Occipital lobe (tissue), 2 donors: ENCODE measurements around the gene SRL. TPM values are rescaled to one million over a fixed set of nuclear protein-coding genes. Genes with fewer than 3 reads are reported as not detected.

ENCODE experiments used
- DNase-seq: peaks from one replicate; lab custom pipeline; 2025; lab: John Stamatoyannopoulos, UW
- total RNA-seq: library from RNA; depleted of rRNA; stranded (reverse); fragments of >200 nt; gene quantifications from one replicate; pipeline ENCODE4 v1.2.3, GENCODE V29; 2014

Gene SRL
- total RNA-seq, result 0.16 TPM

GRCh38 chr16:4241928-4242283, at the start of gene SRL:
TSS of gene SRL (minus strand) at chr16:4242080. CDS start at chr16:4242067, 13 bp downstream.
- DNase-seq, result no peak

DNA sequence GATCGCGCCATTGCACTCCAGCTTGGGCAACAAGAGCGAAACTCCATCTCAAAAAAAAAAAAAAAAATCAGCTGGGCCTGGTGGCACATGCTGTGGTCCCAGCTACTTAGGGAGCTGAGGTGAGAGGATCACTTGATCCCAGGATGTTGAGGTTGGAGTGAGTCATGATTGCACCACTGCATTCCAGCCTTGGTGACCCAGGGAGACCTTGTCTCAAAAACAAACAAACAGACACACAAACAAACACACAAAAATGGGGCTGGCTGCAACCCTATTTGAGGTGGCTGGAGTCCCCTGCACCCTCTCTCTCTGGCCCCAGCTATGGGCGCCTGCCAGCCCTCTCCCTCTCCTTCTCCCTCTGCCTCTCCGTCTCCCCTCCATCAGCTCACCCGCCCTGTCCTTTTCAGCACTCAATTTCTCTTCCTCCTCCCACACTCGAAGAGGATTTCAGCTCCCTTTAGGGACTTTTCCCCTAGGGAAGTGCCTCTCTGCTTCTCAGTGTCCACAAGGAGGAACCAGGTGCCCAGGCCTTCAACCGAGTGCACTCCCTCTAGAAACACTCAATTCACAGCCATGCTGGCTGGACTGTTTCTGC, 48.5 kb upstream of the SRL start:
- DNase-seq, result no peak

DNA sequence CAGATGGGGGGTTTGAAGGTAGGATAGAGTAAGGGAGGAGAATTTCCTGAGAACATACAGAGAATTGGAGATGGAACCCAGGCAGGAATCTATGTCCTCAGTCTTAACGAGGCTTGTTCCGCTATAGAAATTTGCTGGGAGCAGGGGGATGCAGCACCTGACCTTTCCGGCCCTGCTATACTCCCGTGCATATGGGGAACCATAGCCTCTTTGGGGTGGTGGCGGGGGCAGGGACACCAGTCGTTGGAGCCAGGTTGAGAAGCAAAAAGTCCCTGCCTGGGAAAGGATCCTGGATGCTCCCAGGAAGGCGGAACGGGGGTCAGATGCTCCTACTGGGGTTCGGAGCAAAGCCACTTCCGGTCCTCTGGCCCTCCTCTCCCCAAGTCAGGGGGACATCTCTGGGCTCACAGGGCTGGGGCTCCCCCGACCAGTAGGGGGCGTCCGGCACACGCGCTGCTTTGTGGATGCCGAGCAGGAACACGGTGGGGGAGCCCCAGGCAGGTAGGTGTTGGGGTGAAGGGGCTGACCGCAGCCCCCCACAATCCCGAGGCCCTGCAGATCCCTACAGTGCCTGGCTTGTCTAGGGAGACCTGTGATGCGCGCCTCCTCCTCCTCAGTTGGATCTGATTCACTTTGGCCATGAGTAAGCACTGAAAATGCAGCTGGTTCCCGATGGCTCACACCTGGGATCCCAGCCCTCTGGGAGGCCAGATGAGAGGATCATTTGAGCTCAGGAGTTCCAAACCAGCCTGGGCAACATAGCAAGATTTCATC, 46.5 kb upstream of the SRL start:
- DNase-seq, result no peak

DNA sequence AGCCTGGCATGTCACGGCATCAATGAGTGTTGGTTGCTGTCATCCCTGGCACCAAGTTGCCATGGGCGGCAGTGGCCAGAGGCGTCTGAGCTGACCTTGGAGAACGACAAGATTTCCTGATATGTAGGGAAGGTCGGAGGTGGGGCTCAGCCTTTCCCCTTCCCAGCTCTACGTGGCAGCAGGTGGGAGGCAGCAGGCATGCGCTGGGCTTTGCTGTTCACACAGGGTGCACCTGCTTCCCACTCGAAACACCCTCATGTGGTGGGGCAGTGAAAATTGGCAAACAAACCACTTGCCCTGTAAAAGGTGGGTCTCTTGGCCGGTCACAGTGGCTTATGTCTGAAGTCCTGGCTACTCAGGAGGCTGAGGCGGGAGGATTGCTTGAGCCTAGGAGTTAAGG, 43.3 kb upstream of the SRL start:
- DNase-seq, result no peak

DNA sequence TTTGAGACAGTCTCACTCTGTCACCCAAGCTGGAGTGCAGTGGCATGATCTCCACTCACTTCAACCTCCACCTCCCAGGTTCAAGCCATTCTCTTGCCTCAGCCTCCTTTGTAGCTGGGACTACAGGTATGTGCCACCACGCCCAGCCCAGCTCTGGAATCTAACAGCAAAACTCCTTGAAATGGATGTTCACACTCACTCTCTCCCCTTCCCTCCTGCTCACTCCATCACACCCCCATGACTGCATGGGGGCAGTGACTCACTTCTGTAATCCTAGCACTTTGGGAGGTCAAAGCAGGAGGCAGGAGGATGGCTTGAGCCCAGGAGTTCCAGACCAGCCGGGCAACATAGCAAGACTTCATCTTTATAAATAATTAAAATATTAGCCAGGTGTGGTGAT, 42.1 kb upstream of the SRL start:
- no peak for DNase-seq

GRCh38 chr16:4283441-4283840, 41.6 kb upstream of the SRL start:
- no peak for DNase-seq

- no peak for DNase-seq
Measured at GRCh38 chr16:4280625-4281024, 38.7 kb upstream of the SRL start.

DNA sequence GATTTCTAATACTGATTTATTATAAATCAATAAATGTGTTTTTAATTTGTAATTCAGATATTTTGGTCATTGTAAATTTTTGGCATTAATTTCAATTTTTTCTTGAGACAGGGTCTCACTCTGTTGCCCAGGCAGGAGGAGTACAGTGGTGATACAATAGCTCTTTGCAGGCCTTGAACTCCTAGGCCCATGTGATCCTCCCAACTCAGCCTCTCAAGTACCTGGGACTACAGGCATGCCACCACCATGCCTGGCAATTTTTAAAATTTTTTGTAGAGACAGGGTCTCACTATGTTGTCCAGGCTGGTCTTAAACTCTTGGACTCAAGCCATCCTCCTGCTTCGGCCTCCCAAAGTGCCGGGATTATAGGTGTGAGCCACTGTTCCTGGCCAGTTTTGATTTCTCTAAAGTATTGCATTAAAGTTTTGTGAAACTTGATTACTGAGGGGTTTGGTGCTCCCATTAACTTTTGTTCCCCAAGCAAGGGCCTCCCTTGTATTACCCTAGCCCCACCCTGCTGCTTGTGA, 36.2 kb upstream of the SRL start:
- DNase-seq, result no peak

GRCh38 chr16:4275861-4276260, 34.0 kb upstream of the SRL start:
- no peak for DNase-seq

- no peak for DNase-seq
Measured at GRCh38 chr16:4273858-4274311, 32.0 kb upstream of the SRL start.

- peak; percentile 58 for DNase-seq
Measured at GRCh38 chr16:4272114-4272956, 30.5 kb upstream of the SRL start.

DNA sequence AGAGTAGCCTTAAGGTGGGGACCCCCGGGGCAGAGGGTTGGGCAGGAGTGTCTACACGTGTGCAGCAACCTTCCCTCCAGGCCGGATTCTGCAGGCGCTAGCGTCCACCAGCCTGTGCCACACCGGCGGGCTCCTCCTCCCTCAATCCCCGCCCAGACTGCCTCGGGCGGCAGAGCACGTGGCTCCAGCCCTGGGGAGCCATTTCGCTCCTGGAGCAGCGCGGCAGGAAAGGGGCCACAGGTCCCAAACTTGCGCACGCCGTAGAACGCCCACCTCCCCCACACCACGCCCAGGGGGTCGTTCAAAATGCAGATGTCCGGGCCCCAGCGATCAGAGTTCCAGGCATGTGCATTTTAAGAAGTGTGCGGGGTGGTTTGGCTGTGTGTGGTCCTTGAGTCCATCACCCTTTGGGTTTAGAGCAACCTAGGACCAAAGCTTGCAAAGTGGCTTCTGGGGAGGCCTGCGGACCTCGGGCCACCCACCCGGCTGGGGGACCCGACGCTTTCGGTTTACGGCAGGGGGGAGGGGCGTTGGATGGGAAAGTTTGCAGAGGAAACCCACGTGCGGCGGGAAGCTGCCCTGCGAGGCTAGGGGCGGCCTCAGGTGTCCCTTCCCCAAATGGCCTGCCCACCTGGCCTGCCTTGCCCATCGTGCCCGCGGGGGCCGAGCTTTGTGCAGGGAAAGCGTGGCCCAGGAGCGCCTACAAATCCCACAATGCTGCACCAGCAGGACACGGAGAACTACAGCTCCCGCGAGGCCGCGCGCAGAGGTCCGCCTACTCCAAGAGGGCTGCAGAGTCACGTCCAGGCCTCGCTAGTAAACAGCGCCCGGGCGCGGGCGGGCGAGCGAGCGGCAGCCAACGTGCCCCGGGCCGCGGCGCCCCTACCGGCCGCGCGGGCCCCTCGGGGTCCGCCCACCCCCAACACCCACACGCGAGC, 29.6 kb upstream of the SRL start:
- DNase-seq, result peak; percentile 91

DNA sequence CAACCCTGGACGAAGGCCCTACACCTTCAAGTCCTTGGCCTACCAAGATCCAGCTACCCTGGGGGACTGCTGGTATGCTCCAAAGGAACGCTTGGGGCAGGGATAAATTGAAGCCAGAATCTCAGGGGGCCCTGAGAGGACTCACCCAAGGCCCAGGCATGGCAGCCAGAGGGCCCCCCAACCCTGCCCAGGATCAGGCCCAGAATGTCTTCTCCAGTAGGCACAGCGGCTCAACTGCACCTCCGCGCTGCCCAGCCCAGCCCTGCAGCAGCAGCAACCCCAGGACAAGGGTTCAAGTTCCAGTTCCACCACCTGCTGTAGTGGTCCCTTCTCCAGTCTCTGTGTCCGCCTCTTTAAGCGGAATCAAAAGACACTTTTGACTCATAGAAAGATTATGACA, 28.7 kb upstream of the SRL start:
- DNase-seq, result no peak

- no peak for DNase-seq
Measured at GRCh38 chr16:4270091-4270490, 28.2 kb upstream of the SRL start.

DNA sequence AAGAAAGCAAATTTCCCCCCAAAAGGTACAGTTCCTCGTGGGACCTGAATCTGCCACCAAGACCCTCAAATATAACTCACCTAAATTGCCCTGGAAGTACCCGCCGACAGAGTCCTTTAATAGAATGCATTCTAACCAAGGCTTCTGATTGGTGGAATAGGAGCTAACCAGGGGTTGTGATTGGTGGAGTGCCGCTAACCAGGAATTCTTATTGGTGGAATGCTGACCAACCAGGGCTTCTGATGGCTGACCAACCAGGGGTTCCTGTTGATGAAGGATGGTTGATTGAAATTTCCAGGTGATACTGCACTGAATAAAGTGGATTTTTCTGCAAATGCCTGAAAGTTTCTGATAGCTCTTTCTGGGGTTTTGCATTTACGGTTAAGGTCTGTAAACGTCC, 24.5 kb upstream of the SRL start:
- no peak for DNase-seq

DNA sequence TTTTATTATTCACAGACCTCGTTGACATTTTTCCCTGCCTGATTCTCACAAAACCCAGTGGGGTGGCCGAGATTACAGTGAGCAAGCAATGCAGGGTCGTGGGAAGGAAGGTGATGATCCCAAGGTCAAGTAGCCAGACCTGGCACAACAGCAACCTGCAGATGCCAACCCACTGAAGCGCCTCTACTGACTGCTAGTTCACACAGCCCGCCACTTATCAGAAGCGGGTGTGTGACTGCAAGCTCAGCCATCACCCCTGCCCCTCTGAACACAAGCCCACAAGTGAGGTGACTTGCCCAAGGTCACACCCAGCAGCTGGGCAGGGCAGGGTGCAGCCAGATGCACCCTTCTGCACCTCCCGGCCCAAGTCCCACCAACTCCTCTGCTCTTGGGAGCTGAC, 23.8 kb upstream of the SRL start:
- DNase-seq, result no peak

DNA sequence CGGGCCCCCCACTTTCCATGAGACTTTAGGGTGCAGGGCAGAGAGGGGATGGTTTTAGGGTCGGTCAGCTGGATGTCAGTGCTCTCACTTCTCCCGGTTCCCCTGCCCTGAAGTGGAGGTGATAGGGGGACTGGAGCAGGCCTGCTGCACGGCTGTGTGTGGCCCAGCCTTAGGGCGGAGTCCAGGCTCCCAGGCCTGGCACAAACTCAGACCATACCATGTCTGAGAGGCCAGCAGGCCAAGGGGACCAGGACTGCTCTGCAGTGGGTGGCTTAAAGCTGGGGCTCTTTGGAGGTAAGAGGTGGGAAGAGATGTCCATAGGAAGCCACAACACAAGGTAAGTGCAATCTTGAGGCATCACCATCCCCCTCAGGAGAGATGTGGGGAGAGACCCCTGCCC, 22.7 kb upstream of the SRL start:
- DNase-seq, result no peak

GRCh38 chr16:4263504-4264436, 21.9 kb upstream of the SRL start:
- DNase-seq, result no peak

- no peak for DNase-seq
Measured at GRCh38 chr16:4262303-4262835, 20.5 kb upstream of the SRL start.
